EL (cell line): Measurements from ENCODE around the gene GYG1.
"Not testable (repeated sequence)": the region's sequence is repeated elsewhere in the genome, so short reads cannot be mapped to it uniquely, and the experiment has no call there.

Experiments used
- DNase-seq: peaks from one replicate; pipeline ENCODE4 v3.0.0-alpha.2; 2016

Gene GYG1

GRCh38 chr3:148991219-148992026 is at the start of gene GYG1:
Gene GYG1, plus strand, starts transcription at chr3:148991540. Its CDS starts 101 bp downstream, at chr3:148991641.
- peak; percentile 85 for DNase-seq

- DNase-seq = peak; percentile 95
Measured at GRCh38 chr3:148943506-148944205, 47.7 kb upstream of the GYG1 start.

- DNase-seq = no peak
Measured at GRCh38 chr3:148945116-148945515, 46.2 kb upstream of the GYG1 start.

- no peak for DNase-seq
Measured at GRCh38 chr3:148948913-148949657, 42.3 kb upstream of the GYG1 start.

- peak; percentile 19 for DNase-seq
Measured at GRCh38 chr3:148950806-148951205, 40.5 kb upstream of the GYG1 start.

GRCh38 chr3:148951599-148952361 is 39.6 kb upstream of the GYG1 start:
- DNase-seq = no peak

- DNase-seq = no peak
Measured at GRCh38 chr3:148953094-148953493, 38.2 kb upstream of the GYG1 start.

GRCh38 chr3:148954981-148955380 is 36.4 kb upstream of the GYG1 start:
- DNase-seq = peak; percentile 20

GRCh38 chr3:148955544-148956346 is 35.6 kb upstream of the GYG1 start:
- peak; percentile 92 for DNase-seq

- peak; percentile 24 for DNase-seq
Measured at GRCh38 chr3:148957586-148957985, 33.8 kb upstream of the GYG1 start.

GRCh38 chr3:148958696-148959095 is 32.6 kb upstream of the GYG1 start:
- no peak for DNase-seq

- peak; percentile 81 for DNase-seq
Measured at GRCh38 chr3:148962513-148962912, 28.8 kb upstream of the GYG1 start.

GRCh38 chr3:148964809-148965208 is 26.5 kb upstream of the GYG1 start:
- no peak for DNase-seq

GRCh38 chr3:148968321-148968720 is 23.0 kb upstream of the GYG1 start:
- no peak for DNase-seq

- no peak for DNase-seq
Measured at GRCh38 chr3:148970271-148970670, 21.1 kb upstream of the GYG1 start.

GRCh38 chr3:148971401-148972163 is 19.8 kb upstream of the GYG1 start:
- DNase-seq = peak; percentile 29

- no peak for DNase-seq
Measured at GRCh38 chr3:148974726-148975125, 16.6 kb upstream of the GYG1 start.

- no peak for DNase-seq
Measured at GRCh38 chr3:148975248-148975647, 16.1 kb upstream of the GYG1 start.

GRCh38 chr3:148975696-148976095 is 15.6 kb upstream of the GYG1 start:
- DNase-seq = no peak

GRCh38 chr3:148981273-148981672 is 10.1 kb upstream of the GYG1 start:
- DNase-seq = no peak

GRCh38 chr3:148987551-148987950 is 3.8 kb upstream of the GYG1 start:
- not testable (repeated sequence) for DNase-seq
